OCI-LY3 (cell line): ENCODE results near the gene IGFL1.
"Not testable (repeated sequence)": the region's sequence is repeated elsewhere in the genome, so short reads cannot be mapped to it uniquely, and the experiment has no call there.

Experiments
- H2AFZ ChIP-seq: fragments of 200-600, 300-600 bp; shearing (Covaris generic); 2 replicates; pipeline ENCODE4 v1.6.0; 2014; ENCODE audit warnings: antibody characterized with exemption, low read depth, low read length
- H3K27ac ChIP-seq: fragments of 200-600, 300-600 bp; sonication (generic); 2 replicates; pipeline ENCODE4 v1.5.1; 2014; ENCODE audit warnings: mild to moderate bottlenecking, low read length, moderate library complexity, mixed read lengths
- H3K27me3 ChIP-seq: fragments of 200-600, 300-600 bp; sonication (generic); 2 replicates; pipeline ENCODE4 v1.6.1; 2014; ENCODE audit warnings: low read depth, low read length, mixed read lengths
- H3K36me3 ChIP-seq: fragments of 200-600, 300-600 bp; sonication (generic); replicated peaks from 2 replicates; pipeline ENCODE3; 2014; ENCODE audit warnings: low read depth, low read length, mixed read lengths
- H3K4me1 ChIP-seq: fragments of 300-600, 200-600 bp; sonication (generic); 2 replicates; pipeline ENCODE4 v1.6.1; 2014; ENCODE audit warnings: low read length, mixed read lengths
- H3K4me2 ChIP-seq: fragments of 200-600, 300-600 bp; sonication (generic); 2 replicates; pipeline ENCODE4 v1.6.1; 2014; ENCODE audit warnings: low read length, mixed read lengths
- H3K4me3 ChIP-seq: fragments of 300-600, 200-600 bp; sonication (generic); 2 replicates; pipeline ENCODE4 v1.5.1; 2014; ENCODE audit warnings: antibody characterized with exemption, mild to moderate bottlenecking, low read length, moderate library complexity
- H3K79me2 ChIP-seq: fragments of 300-600, 200-600 bp; shearing (Covaris generic); 2 replicates; pipeline ENCODE4 v1.6.1; 2014; ENCODE audit warnings: mild to moderate bottlenecking, low read length, mixed read lengths
- H3K9ac ChIP-seq: fragments of 300-600, 200-600 bp; shearing (Covaris generic); 2 replicates; pipeline ENCODE4 v1.6.0; 2014; ENCODE audit warnings: mild to moderate bottlenecking, low read length, moderate library complexity
- H3K9me3 ChIP-seq: fragments of 200-600, 300-600 bp; shearing (Covaris generic); 2 replicates; pipeline ENCODE4 v1.6.1; 2014; ENCODE audit warnings: low read length, mixed read lengths; ENCODE audit not compliant: insufficient read depth
- H4K20me1 ChIP-seq: fragments of 200-600, 300-600 bp; sonication (generic); 2 replicates; pipeline ENCODE4 v1.6.1; 2016; ENCODE audit warnings: low read length, mixed read lengths; ENCODE audit not compliant: insufficient read depth
- EZH2phosphoT487 ChIP-seq: fragments of 200-600 bp; shearing (Covaris generic); IDR thresholded peaks from 2 replicates; pipeline ENCODE4 v1.6.1; 2018; ENCODE audit warnings: antibody characterized with exemption, mixed run types, low read depth
- TF ChIP-seq, protein P1 (sequence below): fragments of 200-600, 300-600 bp; sonication (generic); IDR thresholded peaks from 2 replicates; pipeline ENCODE4 v1.5.1; 2014; ENCODE audit warnings: antibody characterized with exemption, low read length, low read depth

Gene IGFL1

DNA sequence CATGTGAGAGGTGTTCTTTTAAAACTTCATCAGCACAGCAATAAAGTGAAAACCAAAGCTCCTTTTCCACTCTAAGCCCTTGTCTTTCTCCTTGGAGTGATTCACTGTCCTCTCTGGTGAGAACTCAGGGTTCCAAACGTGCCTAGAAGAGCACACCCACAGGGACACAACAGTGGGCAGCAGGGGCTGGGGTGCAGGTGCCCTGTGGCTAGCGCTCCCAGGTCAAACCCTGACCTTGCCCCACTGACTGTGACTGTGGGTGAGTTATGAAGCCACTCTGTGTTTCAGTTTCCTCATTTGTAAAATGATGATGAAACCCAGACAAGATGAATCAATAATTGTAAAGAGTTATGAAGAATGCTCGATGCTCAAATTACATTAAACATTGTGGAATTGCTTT, 37.6 kb upstream of the IGFL1 start:
- Histone ChIP-seq H3K9ac (no peak overlapping the region), H3K9me3 (no peaks in the 10 kb centered on the region), H3K4me2 (no peak overlapping the region), H3K36me3 (no peaks in the 10 kb centered on the region), H2AFZ (no peak overlapping the region), H3K79me2 (no peaks in the 10 kb centered on the region), H4K20me1 (no peaks in the 10 kb centered on the region), H3K4me3 (no peak overlapping the region), H3K27ac (no peak overlapping the region), H3K27me3 (peaks cover 38% of the 10 kb centered on the region), H3K4me1 (peaks cover 22% of the 10 kb centered on the region)
- TF ChIP-seq EZH2phosphoT487: no peak
- TF ChIP-seq, protein P1, sequence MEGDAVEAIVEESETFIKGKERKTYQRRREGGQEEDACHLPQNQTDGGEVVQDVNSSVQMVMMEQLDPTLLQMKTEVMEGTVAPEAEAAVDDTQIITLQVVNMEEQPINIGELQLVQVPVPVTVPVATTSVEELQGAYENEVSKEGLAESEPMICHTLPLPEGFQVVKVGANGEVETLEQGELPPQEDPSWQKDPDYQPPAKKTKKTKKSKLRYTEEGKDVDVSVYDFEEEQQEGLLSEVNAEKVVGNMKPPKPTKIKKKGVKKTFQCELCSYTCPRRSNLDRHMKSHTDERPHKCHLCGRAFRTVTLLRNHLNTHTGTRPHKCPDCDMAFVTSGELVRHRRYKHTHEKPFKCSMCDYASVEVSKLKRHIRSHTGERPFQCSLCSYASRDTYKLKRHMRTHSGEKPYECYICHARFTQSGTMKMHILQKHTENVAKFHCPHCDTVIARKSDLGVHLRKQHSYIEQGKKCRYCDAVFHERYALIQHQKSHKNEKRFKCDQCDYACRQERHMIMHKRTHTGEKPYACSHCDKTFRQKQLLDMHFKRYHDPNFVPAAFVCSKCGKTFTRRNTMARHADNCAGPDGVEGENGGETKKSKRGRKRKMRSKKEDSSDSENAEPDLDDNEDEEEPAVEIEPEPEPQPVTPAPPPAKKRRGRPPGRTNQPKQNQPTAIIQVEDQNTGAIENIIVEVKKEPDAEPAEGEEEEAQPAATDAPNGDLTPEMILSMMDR: no peak

DNA sequence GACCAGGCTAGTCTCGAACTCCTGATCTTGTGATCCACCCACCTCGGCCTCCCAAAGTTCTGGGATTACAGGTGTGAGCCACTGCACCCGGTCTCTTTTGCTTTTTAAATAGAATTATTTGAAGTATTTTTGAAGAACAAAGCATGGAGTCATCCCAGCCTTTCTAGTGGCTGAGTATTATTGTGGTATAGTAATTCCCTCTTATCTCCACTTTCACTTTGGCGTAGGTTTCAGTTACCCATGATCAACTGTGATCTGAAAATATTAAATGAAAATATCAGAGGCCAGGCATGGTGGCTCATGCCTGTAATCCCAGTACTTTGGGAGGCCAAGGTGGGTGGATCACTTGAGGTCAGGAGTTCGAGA, 36.9 kb upstream of the IGFL1 start:
- H3K79me2 ChIP-seq, H4K20me1 ChIP-seq, H3K4me2 ChIP-seq, H3K27ac ChIP-seq, H3K4me3 ChIP-seq, H2AFZ ChIP-seq, H3K36me3 ChIP-seq, H3K9me3 ChIP-seq, H3K9ac ChIP-seq: not testable (repeated sequence)
- peaks cover 44% of the 10 kb centered on the region for H3K27me3 ChIP-seq
- H3K4me1 ChIP-seq: peaks cover 21% of the 10 kb centered on the region

GRCh38 chr19:46192992-46193650, 36.4 kb upstream of the IGFL1 start:
- H3K4me2 ChIP-seq: no peak overlapping the region
- H3K4me3 ChIP-seq: no peak overlapping the region
- peaks cover 20% of the 10 kb centered on the region for H3K4me1 ChIP-seq
- no peak overlapping the region for H2AFZ ChIP-seq
- TF ChIP-seq EZH2phosphoT487: no peak
- TF ChIP-seq, protein P1: no peak
- no peaks in the 10 kb centered on the region for H4K20me1 ChIP-seq
- no peak overlapping the region for H3K27ac ChIP-seq
- H3K9me3 ChIP-seq: no peaks in the 10 kb centered on the region
- H3K27me3 ChIP-seq: peaks cover 45% of the 10 kb centered on the region
- H3K36me3 ChIP-seq: no peaks in the 10 kb centered on the region
- H3K9ac ChIP-seq: no peak overlapping the region
- no peaks in the 10 kb centered on the region for H3K79me2 ChIP-seq

DNA sequence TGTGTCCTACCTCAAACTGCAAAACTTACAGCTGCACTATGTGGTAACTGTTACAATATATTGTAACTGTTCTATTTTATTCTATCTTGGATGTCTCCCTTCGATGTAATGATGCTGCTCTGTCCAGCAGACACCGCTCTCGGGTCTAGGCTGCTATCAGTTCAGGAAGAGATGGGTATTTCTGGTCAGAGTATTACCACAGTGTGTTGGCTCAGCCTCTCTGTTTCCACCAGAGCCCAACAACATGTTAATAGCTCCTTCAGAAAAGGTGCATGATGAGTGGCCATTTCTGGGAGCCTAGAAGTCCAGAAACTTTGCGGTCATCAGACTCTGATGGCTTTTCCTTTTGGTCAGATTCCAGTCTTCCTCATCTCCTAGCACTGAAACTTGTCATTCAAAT, 35.9 kb upstream of the IGFL1 start:
- Histone ChIP-seq H3K27ac (no peak overlapping the region), H3K36me3 (no peaks in the 10 kb centered on the region), H2AFZ (no peak overlapping the region), H4K20me1 (no peaks in the 10 kb centered on the region), H3K9ac (no peak overlapping the region), H3K4me1 (peaks cover 20% of the 10 kb centered on the region), H3K27me3 (peaks cover 49% of the 10 kb centered on the region), H3K9me3 (no peaks in the 10 kb centered on the region), H3K79me2 (no peaks in the 10 kb centered on the region), H3K4me3 (no peak overlapping the region), H3K4me2 (no peak overlapping the region)
- TF ChIP-seq, protein P1: no peak
- TF ChIP-seq EZH2phosphoT487: no peak
